Stimulated activated CD8-positive, alpha-beta memory T cell treated with anti-CD3 and anti-CD28 coated beads, Interleukin-12 subunit alpha, Interleukin-12 subunit beta, amount 100 ng/mL, for 24 hours (primary cell): Measurements from ENCODE around the gene CD180.
A peak's percentile ranks its signal among the peaks of the same experiment; 100 is the strongest.
"Not testable (repeated sequence)": the region's sequence is repeated elsewhere in the genome, so short reads cannot be mapped to it uniquely, and the experiment has no call there.

Experiments
- DNase-seq: peaks from one replicate; pipeline ENCODE4 v3.0.0-alpha.2; 2020; ENCODE audit errors: extremely low read depth

Gene CD180

DNA sequence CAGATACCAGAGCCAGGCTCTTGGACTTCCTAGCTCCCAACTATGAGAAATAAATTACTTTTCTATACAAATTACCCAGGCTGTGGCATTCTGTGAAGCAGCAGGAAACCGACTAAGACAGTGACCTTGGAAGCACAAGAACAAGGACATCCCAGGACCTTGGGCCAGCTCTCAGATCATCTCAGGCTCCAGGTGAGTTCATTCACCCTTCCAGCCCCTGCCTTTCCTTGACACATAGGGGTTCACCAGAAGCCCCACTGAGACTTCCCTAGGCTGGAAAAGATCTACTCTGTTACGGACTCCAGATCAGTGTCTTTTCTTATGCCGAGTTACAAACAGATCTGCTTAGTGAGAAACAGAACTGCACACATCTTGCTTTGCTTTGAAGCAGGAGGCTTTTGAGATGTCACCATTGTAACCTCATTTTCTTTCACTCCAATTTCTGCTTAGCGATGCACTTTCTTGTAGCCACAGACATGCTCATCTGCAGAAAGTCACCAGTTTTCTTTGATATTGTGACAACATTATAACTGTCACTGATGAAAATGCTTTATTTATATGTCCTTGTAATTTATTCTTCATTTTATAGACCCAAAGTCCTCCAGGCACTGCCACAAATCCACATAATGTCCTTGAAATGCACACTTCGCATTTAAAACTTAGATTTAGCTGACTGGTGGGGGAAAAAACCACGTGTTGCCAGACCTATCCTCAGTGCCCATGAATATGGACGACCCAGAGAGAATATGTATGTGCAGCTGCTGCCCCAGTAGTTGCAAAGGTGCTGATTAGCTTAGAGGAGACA lies 8.1 kb downstream of the CD180 start:
- no peak for DNase-seq

DNA sequence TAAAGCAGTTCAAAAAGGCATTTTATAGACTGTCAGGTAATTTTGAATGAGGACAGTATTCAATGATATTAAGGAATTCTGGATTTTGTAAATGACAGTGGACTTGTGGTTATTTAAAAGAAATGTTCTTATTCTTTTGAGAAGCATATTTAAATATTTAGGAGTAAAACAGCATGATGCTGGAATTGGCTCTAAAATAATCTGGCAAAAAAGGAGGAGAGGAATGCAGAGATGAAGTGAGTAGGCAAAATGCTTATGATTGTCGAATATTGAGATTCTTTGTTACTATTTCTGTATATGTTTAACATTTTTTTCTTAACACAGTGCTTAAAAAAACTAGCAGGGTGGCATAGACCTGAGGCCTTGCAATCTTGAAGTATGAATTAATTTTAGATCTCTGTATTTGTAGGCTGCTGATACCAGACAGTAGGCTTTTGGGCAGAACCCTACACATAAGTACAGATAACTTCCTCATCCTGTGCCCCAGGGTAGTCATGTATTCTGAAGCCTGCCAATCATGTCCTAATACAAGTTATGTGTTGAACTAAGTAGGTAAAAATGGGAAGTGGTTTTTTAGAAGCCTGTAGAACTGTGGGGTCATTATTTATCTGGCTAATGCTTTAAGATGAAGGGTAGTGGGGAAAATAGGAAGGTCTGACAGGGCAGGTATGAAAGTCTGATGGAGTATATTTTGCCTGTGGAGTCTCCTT lies 9.4 kb downstream of the CD180 start:
- DNase-seq: no peak

DNA sequence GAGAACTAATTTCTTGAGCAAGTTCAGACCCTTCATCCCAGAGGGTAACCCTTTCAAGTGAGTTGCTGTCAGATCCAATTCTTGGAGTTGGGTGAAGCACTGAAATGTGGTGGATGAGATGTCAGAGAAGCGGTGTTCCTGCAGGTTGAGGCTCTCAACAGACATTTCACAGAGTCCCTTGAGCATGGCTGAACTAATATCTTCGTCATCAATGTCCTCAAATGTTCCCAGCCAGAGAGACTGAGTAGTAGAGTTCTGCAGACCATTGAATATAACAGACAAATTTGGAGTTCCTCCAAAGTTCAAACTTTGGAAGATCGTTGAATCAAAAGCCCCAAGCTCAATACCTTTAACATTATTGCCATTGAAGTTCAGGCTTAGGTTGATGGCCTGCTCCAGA lies 12.7 kb downstream of the CD180 start:
- no peak for DNase-seq

DNA sequence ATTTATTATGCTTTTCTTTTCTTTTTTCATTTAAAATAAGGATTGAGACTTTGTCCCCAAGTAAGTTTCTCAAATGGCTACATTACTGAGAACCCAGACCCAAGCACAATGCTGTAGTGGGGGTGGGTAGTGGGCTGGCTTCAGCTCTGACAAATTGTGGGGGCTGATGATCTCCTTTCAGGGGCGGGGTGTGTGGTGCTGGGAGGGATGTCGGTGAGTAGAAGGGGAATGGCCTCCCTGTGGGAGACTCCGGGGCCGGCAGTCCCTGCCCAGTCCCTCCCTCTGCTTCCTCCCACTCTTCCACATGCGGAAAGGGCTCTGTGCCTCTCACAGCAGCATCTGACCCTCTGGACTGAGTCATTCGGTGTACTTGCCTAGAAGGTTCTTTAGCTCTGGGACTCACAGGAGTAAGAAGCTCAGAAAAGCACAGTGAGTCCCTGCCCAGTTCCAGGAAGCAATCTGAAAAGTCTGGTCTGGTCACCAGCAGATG lies 14.3 kb downstream of the CD180 start:
- DNase-seq: no peak

DNA sequence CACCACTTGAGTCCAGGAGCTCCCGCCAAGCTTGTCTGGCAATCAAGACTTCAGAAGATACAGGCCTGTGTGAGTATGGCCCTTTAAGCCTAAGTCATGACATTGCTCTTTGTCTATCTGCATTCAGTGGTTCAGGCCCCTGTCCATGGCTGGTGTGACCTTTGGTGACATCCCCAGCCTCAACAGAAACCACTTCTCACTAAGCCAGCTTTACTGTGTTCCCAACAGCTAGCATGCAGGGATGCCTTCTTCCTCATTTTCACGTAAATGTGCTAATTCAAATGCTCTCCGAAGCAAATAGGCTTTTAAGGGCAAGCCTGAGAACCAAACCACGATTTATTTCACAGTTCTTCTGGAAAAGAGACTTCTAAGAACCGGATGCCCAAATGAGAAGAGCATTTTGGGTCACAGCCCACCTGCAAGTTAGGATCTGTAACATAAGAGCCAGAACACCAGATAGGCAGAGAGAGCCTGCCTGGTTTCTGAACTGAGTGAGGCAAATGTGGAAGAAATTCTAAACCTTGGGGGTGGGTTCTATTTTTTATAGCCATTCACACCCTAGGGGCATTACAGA lies 14.9 kb downstream of the CD180 start:
- no peak for DNase-seq

DNA sequence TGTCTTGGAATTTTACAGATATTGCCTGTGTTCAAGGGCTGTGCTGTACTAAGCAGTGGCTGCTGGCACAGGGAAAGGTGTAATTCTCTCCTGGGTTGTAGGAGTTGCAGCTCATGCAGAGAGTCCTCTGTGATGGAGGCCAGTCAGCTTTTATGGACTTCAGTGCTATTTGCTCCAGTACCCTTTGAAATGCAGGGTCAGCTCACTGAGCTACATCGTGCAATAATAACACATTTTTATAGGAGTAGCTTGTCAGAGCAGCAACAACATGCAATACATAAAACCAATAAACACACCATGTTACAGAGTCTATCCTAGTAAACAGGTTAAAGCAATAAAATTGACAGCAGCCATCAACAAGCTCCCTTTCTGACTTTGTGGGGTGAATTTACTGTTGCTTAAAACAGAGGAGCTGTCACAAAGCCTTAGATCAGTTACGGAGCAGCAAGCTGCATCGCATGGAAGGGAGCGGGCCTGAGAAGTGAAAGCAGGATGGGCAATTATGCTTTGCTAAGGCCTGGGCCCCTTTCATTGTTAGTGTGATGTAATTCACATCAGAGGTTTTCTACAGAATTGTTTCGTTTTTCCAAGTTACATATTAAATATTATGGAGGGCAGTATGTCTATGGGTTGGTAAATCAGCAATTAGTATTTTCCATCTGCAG lies 16.8 kb downstream of the CD180 start:
- no peak for DNase-seq

DNA sequence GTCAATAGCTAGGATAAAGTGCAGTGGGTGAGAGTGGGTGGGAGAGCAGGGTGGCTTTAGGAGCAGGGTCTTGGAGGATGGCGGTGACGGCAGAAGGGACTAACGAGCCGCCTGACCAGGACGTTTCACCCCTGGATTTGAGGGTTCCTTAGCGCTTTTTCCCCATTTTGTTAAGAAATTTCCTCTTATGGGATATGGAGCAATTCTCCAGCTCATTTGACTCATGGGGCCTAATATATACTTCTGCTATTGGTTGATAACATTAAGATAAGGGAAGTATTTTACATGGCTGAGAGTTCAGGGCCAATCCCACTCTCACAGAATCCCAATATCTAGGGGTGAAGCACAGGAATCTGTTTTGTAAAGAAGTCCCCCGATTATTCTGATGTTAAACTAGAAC lies 17.6 kb downstream of the CD180 start:
- no peak for DNase-seq

DNA sequence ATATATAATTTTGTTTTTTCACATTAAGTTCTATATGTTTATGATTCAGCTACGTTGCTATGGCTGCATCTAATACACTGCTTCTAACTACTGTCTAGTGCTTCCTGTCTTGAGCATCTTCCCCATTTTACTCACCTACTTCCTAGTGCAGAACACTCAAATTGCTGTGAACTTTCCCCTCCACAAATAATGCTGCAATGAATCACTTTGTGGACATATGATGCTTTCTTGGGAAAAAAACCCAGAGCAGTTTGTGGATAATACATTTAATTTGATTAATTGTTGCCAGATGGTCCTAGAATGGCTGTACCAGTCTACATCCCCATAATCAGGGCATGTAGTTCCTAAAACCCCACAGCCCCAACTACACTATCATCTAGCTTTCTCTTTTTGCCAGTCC lies 18.5 kb downstream of the CD180 start:
- DNase-seq: no peak

DNA sequence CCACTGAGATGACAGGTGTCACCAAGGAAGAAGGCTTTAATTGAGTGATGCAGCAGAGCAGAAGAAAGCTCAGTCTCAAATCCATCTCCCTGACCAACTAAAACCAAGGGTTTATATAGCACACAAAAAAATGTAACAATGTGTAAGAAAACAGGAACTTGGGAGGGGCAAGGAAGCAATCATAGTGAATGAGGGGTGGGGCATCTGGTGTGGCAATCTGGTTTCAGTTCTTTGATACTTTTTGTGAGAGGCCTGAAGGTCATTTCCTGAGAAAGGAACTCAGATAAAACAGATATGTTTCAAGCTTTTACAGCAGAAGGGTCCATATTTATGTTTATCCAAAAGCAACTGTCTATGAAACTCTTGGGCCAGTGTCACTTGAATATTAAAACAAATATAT lies 19.7 kb downstream of the CD180 start:
- DNase-seq: no peak

DNA sequence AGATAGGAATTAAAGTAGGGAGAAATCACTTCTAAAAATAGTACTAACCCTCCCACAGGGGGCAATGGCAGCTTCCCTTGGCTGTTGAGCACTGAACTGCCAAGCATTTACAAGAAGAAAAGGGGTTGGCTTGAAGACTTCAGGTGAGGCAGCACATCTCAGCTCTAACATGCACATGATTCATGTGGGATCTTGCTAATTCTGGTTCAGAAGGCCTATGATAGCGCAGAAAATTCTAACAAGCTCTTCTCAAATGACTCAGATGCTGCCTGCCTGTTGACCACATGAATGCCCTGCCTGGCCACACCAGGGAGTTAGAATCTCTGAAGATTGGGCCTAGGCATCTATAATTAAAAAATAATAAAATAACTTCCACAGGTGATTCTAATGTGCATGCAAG lies 22.6 kb downstream of the CD180 start:
- no peak for DNase-seq

DNA sequence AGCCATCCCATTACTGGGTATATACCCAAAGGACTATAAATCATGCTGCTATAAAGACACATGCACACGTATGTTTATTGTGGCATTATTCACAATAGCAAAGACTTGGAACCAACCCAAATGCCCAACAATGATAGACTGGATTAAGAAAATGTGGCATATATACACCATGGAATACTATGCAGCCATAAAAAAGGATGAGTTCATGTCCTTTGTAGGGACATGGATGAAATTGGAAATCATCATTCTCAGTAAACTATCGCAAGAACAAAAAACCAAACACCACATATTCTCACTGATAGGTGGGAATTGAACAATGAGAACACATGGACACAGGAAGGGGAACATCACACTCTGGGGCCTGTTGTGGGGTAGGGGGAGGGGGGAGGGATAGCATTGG lies 23.2 kb downstream of the CD180 start:
- not testable (repeated sequence) for DNase-seq

DNA sequence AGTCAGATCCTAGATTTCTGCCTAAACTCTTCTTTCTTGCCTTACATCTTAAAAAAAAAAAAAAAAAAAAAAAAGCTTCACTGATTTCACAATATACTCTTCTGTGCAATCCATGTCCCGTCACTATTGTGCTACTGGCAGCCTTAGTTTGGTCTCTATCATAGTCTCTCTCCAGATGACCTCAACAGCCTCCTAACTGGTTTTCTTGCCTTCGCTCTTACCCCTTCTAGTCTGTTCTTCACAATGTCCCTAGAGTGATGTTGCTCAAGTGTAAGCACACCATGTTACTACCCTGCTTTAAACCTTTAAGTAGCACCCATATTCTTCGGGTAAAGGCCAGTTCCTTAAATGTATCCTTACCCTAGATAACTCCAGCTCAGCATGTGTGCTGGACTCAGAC lies 25.8 kb downstream of the CD180 start:
- DNase-seq: no peak

DNA sequence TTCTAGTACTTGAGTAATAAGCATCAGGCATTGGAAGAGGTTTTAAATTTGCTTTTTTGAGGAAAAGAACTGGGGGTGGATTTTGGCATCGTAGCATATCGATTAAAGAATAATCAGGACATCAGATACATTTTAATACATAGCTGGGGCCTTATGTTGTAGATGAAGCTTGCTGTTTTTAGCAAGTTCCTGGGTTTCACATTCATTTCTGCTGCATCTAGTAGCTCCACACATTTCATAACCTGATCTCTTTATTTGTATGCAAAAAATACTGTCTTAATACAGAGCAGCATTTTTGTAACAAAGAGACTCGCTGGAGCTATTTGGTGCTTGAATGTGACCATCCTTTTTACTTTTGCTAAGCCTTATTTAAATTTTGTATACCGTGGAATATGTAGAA lies 28.5 kb downstream of the CD180 start:
- no peak for DNase-seq

DNA sequence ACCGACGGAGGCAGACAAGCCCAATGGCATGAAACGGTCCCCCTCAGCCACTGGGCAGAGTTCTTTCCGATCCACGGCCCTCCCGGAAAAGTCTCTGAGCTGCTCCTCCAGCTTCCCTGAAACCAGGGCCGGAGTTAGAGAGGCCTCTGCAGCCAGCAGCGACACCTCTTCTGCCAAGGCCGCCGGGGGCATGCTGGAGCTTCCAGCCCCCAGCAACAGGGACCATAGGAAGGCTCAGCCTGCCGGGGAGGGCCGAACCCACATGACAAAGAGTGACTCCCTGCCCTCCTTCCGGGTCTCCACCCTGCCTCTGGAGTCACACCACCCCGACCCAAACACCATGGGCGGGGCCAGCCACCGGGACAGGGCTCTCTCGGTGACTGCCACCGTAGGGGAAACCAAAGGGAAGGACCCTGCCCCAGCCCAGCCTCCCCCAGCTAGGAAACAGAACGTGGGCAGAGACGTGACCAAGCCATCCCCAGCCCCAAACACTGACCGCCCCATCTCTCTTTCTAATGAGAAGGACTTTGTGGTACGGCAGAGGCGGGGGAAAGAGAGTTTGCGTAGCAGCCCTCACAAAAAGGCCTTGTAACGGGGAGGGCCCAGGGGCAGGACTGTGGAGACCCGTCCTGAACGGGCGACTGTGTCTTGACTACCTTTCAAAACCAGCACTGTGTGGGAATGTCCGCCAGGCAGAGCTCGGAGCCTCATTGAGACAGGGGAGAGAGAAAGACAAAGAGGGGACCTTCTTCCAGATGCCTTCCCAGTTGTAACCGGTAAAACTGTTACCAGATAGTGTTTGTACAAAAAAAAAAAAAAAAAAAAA lies 29.9 kb downstream of the CD180 start:
- DNase-seq: peak; percentile 28

DNA sequence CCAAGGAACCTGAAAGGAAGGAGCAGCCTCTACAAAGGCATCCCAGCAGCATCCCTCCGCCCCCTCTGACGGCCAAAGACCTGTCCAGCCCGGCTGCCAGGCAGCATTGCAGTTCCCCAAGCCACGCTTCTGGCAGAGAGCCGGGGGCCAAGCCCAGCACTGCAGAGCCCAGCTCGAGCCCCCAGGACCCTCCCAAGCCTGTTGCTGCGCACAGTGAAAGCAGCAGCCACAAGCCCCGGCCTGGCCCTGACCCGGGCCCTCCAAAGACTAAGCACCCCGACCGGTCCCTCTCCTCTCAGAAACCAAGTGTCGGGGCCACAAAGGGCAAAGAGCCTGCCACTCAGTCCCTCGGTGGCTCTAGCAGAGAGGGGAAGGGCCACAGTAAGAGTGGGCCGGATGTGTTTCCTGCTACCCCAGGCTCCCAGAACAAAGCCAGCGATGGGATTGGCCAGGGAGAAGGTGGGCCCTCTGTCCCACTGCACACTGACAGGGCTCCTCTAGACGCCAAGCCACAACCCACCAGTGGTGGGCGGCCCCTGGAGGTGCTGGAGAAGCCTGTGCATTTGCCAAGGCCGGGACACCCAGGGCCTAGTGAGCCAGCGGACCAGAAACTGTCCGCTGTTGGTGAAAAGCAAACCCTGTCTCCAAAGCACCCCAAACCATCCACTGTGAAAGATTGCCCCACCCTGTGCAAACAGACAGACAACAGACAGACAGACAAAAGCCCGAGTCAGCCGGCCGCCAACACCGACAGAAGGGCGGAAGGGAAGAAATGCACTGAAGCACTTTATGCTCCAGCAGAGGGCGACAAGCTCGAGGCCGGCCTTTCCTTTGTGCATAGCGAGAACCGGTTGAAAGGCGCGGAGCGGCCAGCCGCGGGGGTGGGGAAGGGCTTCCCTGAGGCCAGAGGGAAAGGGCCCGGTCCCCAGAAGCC lies 30.8 kb downstream of the CD180 start:
- peak; percentile 48 for DNase-seq

DNA sequence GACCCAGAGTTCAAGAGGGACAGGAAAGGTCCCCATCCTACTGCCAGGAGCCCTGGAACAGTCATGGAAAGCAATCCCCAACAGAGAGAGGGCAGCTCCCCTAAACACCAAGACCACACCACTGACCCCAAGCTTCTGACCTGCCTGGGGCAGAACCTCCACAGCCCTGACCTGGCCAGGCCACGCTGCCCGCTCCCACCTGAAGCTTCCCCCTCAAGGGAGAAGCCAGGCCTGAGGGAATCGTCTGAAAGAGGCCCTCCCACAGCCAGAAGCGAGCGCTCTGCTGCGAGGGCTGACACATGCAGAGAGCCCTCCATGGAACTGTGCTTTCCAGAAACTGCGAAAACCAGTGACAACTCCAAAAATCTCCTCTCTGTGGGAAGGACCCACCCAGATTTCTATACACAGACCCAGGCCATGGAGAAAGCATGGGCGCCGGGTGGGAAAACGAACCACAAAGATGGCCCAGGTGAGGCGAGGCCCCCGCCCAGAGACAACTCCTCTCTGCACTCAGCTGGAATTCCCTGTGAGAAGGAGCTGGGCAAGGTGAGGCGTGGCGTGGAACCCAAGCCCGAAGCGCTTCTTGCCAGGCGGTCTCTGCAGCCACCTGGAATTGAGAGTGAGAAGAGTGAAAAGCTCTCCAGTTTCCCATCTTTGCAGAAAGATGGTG lies 31.6 kb downstream of the CD180 start:
- DNase-seq: no peak

DNA sequence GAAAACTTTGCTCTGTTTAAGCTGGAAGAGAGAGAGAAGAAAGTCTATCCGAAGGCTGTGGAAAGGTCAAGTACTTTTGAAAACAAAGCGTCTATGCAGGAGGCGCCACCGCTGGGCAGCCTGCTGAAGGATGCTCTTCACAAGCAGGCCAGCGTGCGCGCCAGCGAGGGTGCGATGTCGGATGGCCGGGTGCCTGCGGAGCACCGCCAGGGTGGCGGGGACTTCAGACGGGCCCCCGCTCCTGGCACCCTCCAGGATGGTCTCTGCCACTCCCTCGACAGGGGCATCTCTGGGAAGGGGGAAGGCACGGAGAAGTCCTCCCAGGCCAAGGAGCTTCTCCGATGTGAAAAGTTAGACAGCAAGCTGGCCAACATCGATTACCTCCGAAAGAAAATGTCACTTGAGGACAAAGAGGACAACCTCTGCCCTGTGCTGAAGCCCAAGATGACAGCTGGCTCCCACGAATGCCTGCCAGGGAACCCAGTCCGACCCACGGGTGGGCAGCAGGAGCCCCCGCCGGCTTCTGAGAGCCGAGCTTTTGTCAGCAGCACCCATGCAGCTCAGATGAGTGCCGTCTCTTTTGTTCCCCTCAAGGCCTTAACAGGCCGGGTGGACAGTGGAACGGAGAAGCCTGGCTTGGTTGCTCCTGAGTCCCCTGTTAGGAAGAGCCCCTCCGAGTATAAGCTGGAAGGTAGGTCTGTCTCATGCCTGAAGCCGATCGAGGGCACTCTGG lies 32.6 kb downstream of the CD180 start:
- DNase-seq: no peak

DNA sequence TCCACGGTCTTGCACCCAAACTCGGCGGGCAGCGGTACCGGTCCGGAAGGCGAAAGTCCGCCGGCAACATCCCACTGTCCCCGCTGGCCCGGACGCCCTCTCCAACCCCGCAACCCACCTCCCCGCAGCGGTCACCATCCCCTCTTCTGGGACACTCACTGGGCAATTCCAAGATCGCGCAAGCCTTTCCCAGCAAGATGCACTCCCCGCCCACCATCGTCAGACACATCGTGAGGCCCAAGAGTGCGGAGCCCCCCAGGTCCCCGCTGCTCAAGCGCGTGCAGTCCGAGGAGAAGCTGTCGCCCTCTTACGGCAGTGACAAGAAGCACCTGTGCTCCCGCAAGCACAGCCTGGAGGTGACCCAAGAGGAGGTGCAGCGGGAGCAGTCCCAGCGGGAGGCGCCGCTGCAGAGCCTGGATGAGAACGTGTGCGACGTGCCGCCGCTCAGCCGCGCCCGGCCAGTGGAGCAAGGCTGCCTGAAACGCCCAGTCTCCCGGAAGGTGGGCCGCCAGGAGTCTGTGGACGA lies 33.3 kb downstream of the CD180 start:
- DNase-seq: no peak

DNA sequence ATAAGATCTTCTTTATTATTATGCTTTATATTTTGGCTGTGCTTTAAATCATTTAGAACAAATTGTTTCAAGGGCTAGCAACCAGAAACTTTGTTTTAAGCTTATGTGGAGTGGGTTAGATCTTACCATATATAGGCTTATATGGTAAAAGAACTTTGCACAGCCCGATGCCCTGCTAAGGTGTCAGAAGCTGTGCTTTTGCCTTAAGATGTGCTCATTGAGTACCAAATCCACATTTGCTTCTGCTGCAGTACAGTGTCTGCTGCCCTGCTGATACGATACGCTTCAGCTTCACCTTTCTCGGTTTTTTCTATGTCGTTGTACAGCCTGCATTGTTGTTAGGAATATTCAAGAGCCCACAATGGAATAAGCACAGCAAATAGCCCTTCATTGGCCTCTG lies 34.8 kb downstream of the CD180 start:
- DNase-seq: no peak
